CD4-positive, alpha-beta T cell (primary cell): ENCODE data around the gene TCN2. TPM values are rescaled to one million over a fixed set of nuclear protein-coding genes. Genes with fewer than 3 reads are reported as not detected.

Source experiments
- ATAC-seq: fragments of 200-7000 bp; cut with Tn5 transposase; one replicate; pipeline ENCODE4 v1.10.0; 2022; ENCODE audit warnings: mild to moderate bottlenecking; ENCODE audit not compliant: poor library complexity
- CTCF ChIA-PET: fragments of 350-600 bp; sonication (Branson Sonifier 250); formaldehyde crosslinking; loops from one replicate; lab custom pipeline; 2021; ENCODE audit warnings: antibody characterized with exemption, inconsistent platforms; lab: Charles Lee
- POLR2A ChIA-PET: fragments of 350-600 bp; sonication (Branson Sonifier 250); formaldehyde crosslinking; loops from one replicate; lab custom pipeline; 2021; ENCODE audit warnings: antibody characterized with exemption, inconsistent platforms; lab: Charles Lee
- DNase-seq, 14 experiments: peaks; one replicate each; pipeline ENCODE4 v3.0.0-alpha.2; 2013 to 2020; ENCODE audit warnings: mixed read lengths in 2 of 14
- H3K27ac ChIP-seq, 2 donors: one replicate each; pipeline versions ENCODE4 v1.5.1 to v1.7.0; 2013; ENCODE audit warnings: low read length in 2 of 2, low read depth in 1 of 2, mild to moderate bottlenecking in 1 of 2
- H3K27me3 ChIP-seq, 2 experiments: 1 replicate in 1 of 2; 2 replicates in 1 of 2; pipeline versions ENCODE4 v1.6.1 to v1.7.0; 2013; ENCODE audit warnings: low read length in 2 of 2, control low read depth in 1 of 2, mild to moderate bottlenecking in 1 of 2, moderate library complexity in 1 of 2; ENCODE audit not compliant: insufficient read depth in 2 of 2, control insufficient read depth in 1 of 2
- H3K36me3 ChIP-seq: one replicate; pipeline ENCODE4 v1.6.1; 2013; ENCODE audit warnings: low read length, control low read depth; ENCODE audit not compliant: insufficient read depth
- H3K4me1 ChIP-seq: one replicate; pipeline ENCODE4 v1.6.1; 2013; ENCODE audit warnings: low read length, control low read depth; ENCODE audit not compliant: insufficient read depth
- H3K4me3 ChIP-seq: one replicate; pipeline ENCODE4 v1.5.1; 2013; ENCODE audit warnings: mild to moderate bottlenecking, low read length, moderate library complexity
- H3K9me3 ChIP-seq, 2 experiments: 1 replicate in 1 of 2; 2 replicates in 1 of 2; pipeline versions ENCODE4 v1.6.1 to v1.7.0; 2013; ENCODE audit warnings: low read length in 2 of 2, mild to moderate bottlenecking in 2 of 2, control low read depth in 1 of 2, moderate library complexity in 1 of 2; ENCODE audit not compliant: control insufficient read depth in 1 of 2, insufficient read depth in 1 of 2
- H3K27ac Mint-ChIP-seq: one replicate; pipeline ENCODE4 v1.8.0; 2020; ENCODE audit warnings: mixed read lengths
- H3K27me3 Mint-ChIP-seq: one replicate; pipeline ENCODE4 v1.8.0; 2021; ENCODE audit warnings: mixed read lengths
- H3K36me3 Mint-ChIP-seq: one replicate; pipeline ENCODE4 v1.8.0; 2021; ENCODE audit warnings: low read depth, mixed read lengths
- H3K4me1 Mint-ChIP-seq: one replicate; pipeline ENCODE4 v1.8.0; 2021; ENCODE audit warnings: low read depth, mixed read lengths
- H3K4me3 Mint-ChIP-seq: one replicate; pipeline ENCODE4 v1.8.0; 2020; ENCODE audit warnings: mild to moderate bottlenecking, mixed read lengths
- H3K9me3 Mint-ChIP-seq: one replicate; pipeline ENCODE4 v1.8.0; 2020; ENCODE audit warnings: mixed read lengths
- CTCF ChIP-seq: fragments of 200-600 bp; IDR thresholded peaks from one replicate; pipeline ENCODE4 v1.8.0; 2022; ENCODE audit warnings: antibody characterized with exemption, mild to moderate bottlenecking
- intact Hi-C, 2 experiments: fragments of 100-400 bp; cut with DNase I in 1 of 2; cut with micrococcal nuclease in 1 of 2; formaldehyde crosslinking; loops; one replicate each; pipeline versions ENCODE4 v1.15.1 to v1.9.0; 2023 to 2025; cut with DNase I, micrococcal nuclease
- total RNA-seq, 174 experiments: library from RNA in 2 of 174; stranded (reverse) in 2 of 174; gene quantifications; one replicate each; pipeline ENCODE4 v1.2.3 and lab custom pipeline; 2021 to 2026

TCN2 gene
- total RNA-seq, 2 experiments from 2014 or later, result 0.52 to 0.53 TPM

DNA sequence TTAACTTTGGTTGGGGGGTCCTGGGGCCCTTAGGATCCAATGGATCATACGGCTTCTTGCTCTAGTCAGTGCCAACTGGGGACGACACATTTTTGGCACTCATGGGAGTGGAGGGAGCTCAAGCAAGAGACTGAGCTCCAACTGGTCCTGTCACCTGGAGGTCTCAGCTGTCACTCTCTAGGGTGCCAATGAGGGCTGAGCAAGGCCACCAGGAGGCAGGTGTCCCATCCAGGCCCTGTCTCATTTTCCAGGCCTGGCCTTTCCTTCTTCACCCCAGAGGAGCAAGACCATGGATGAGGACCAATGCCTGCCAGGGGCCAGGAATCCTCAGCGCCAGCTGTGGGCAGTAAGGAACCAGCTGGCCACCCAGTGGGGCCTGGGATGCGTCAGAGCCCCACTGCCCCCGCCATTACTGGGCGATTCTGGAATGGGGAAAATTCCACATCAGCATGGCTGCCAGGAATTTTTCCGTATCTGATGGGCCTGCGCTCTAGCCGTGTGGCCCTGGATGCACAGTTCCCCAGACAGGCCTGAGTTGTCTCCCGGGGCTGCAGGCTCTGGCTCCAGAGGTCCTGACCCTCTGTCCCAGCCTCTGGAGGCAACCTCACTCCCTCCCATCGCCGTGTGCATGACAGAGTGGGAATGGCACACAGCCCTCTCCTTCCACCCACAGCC, 31.8 kb upstream of the TCN2 start:
- peaks cover 0 to 4% of the 10 kb centered on the region in 2 experiments for H3K9me3 ChIP-seq
- intact Hi-C loops, result no loop called here
- no peaks in the 10 kb centered on the region for H3K9me3 Mint-ChIP-seq
- H3K27me3 Mint-ChIP-seq, result no peaks in the 10 kb centered on the region
- no peak overlapping the region for H3K27ac Mint-ChIP-seq
- DNase-seq, result no peak
- ATAC-seq, result no peak
- CTCF ChIA-PET, result interaction anchor here (0.6 kb wide), 1 partner anchor 26 kb away, joined by 4 read pairs; no protein-coding TSS in a partner anchor
- peaks cover 3% of the 10 kb centered on the region for H3K4me1 Mint-ChIP-seq
- H3K36me3 ChIP-seq, result peaks cover 42% of the 10 kb centered on the region
- H3K4me3 Mint-ChIP-seq, result no peak overlapping the region
- H3K4me3 ChIP-seq, result no peak overlapping the region
- H3K27ac ChIP-seq, result no peak overlapping the region
- H3K36me3 Mint-ChIP-seq, result peaks cover 48% of the 10 kb centered on the region
- H3K27me3 ChIP-seq, result peaks cover 0 to 4% of the 10 kb centered on the region in 2 experiments
- TF ChIP-seq CTCF, result no peak
- POLR2A ChIA-PET, result no interaction called here
- peaks cover 10% of the 10 kb centered on the region for H3K4me1 ChIP-seq

- Histone ChIP-seq H3K27me3 (peaks cover 0 to 3% of the 10 kb centered on the region in 2 experiments), H3K27ac (no peak overlapping the region), H3K4me3 (no peak overlapping the region), H3K9me3 (peaks cover 0 to 11% of the 10 kb centered on the region in 2 experiments), H3K36me3 (peaks cover 50% of the 10 kb centered on the region), H3K4me1 (peaks cover 10% of the 10 kb centered on the region)
- no peak for ATAC-seq
- CTCF ChIA-PET, result no interaction called here
- DNase-seq, result no peak
- POLR2A ChIA-PET, result no interaction called here
- Mint-ChIP-seq H3K27me3 (no peaks in the 10 kb centered on the region), H3K9me3 (no peaks in the 10 kb centered on the region), H3K4me3 (no peak overlapping the region), H3K4me1 (peaks cover 3% of the 10 kb centered on the region), H3K36me3 (peaks cover 55% of the 10 kb centered on the region), H3K27ac (no peak overlapping the region)
- intact Hi-C loops, result no loop called here
- no peak for TF ChIP-seq CTCF
Measured at GRCh38 chr22:30575859-30576258, 31.1 kb upstream of the TCN2 start.

DNA sequence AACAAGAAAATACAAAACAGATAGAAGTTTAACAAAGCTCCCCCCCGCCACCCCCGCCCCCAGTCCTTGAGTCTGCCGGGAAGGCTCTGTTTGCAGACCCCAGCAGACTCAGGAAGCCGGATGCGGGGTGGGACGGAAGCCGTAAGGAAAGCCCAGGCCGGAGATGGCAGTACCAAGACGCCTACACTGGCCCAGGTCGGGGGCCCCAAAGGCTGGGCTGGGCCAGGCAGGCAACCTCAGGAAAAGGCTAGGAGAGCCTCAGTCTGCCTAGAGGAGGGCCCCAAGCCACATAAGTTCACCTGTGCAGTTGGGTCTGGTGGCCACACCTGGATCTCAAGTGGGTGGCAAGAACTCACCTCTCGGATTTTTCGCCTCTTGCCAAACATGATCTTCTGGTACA, 28.5 kb upstream of the TCN2 start:
- Histone ChIP-seq H3K36me3 (peaks cover 76% of the 10 kb centered on the region), H3K27me3 (peaks cover 0 to 2% of the 10 kb centered on the region in 2 experiments), H3K4me1 (peaks cover 10% of the 10 kb centered on the region), H3K27ac (no peak overlapping the region), H3K4me3 (no peak overlapping the region), H3K9me3 (peaks cover 0 to 16% of the 10 kb centered on the region in 2 experiments)
- intact Hi-C loops, result no loop called here
- no peaks in the 10 kb centered on the region for H3K27me3 Mint-ChIP-seq
- no peak for DNase-seq
- peaks cover 80% of the 10 kb centered on the region for H3K36me3 Mint-ChIP-seq
- H3K4me1 Mint-ChIP-seq, result no peaks in the 10 kb centered on the region
- ATAC-seq, result no peak
- ChIA-PET POLR2A (no interaction called here), CTCF (no interaction called here)
- H3K9me3 Mint-ChIP-seq, result no peaks in the 10 kb centered on the region
- no peak overlapping the region for H3K4me3 Mint-ChIP-seq
- no peak overlapping the region for H3K27ac Mint-ChIP-seq
- no peak for TF ChIP-seq CTCF
